IPS-15b (cell line): ENCODE data around the gene STAG3.
A peak's percentile ranks its signal among the peaks of the same experiment; 100 is the strongest.
"Not testable (repeated sequence)": the region's sequence is repeated elsewhere in the genome, so short reads cannot be mapped to it uniquely, and the experiment has no call there.

Experiments
- H3K27me3 ChIP-seq: one replicate; pipeline ENCODE4 v1.6.1; 2013; ENCODE audit warnings: low read length; ENCODE audit not compliant: control insufficient read depth, insufficient read depth
- H3K36me3 ChIP-seq: one replicate; pipeline ENCODE4 v1.6.1; 2013; ENCODE audit warnings: low read length; ENCODE audit not compliant: control insufficient read depth, insufficient read depth
- H3K4me1 ChIP-seq: one replicate; pipeline ENCODE4 v1.6.1; 2013; ENCODE audit warnings: mild to moderate bottlenecking, low read length; ENCODE audit not compliant: control insufficient read depth, insufficient read depth
- H3K4me3 ChIP-seq: one replicate; pipeline ENCODE4 v1.5.1; 2013; ENCODE audit warnings: low read depth, low read length
- H3K9ac ChIP-seq: one replicate; pipeline ENCODE4 v1.6.1; 2013; ENCODE audit warnings: low read depth, mild to moderate bottlenecking, low read length
- H3K9me3 ChIP-seq: one replicate; pipeline ENCODE4 v1.6.1; 2013; ENCODE audit warnings: mild to moderate bottlenecking, low read length; ENCODE audit not compliant: control insufficient read depth, insufficient read depth

Gene STAG3

DNA sequence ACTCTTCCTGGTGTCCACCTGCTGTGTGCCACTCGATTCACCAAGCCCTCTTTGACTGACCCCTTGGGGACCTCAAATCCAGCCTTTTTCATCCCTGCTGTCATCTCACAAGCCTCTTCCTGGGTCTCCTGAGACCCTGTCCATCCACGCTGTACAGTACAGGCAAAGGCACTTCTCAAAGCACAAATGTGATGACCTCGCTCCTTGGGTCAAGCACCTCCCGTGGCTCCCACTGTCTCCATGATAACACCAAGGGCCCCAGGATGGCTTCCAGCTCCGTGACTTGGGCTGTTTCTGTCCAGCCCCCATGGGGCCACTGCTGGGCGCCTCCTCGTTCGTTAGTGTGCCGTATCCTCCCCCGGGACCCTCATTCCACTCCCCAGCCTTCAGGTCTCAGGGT is 70.8 kb downstream of the STAG3 start:
- H3K9ac ChIP-seq: peak overlapping the region; percentile 47
- H3K27me3 ChIP-seq: no peaks in the 10 kb centered on the region
- no peak overlapping the region for H3K4me3 ChIP-seq
- H3K9me3 ChIP-seq: no peaks in the 10 kb centered on the region
- H3K36me3 ChIP-seq: no peaks in the 10 kb centered on the region
- H3K4me1 ChIP-seq: peaks cover 7% of the 10 kb centered on the region

DNA sequence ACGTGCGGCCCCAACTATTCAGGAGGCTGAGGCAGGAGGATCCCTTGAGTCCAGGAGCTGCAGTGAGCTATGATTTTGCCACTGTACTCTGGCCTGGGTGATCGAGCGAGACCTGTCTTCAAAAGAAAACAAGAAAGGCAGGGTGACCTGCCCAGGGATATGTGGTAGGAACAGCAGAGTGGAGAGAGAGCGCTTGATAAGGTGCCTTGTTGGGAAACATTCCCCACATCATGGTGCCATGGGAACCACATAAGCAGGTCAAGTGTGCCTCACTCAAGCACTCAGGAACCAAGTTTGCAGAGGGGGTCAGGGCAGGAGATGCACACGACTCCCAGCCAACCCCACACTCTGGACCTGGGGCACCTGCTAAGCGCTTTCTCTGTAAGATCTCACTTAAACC is 79.3 kb downstream of the STAG3 start:
- Histone ChIP-seq H3K36me3 (no peaks in the 10 kb centered on the region), H3K4me1 (no peaks in the 10 kb centered on the region), H3K4me3 (no peak overlapping the region), H3K9ac (no peak overlapping the region), H3K27me3 (no peaks in the 10 kb centered on the region), H3K9me3 (no peaks in the 10 kb centered on the region)

DNA sequence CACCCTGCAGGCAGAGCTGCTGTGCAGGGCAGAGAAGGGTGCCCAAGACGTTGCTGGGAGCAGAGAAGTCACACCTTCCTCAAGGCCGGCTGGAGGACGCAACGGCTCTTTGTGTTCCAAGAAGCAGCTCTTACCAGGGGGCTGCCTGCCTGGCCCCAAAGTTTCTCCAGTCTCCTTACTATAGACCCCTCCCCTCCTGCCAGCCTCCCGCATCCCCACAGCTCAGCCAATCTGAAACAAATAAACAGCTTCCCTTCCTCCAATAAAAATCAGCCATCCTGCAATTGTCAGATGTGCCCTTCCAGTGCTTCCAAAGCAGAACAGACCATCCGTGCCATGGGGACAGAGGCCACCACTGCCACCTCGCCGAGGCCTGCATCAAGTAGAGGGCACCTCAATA is 82.3 kb downstream of the STAG3 start:
- H3K27me3 ChIP-seq, H3K4me1 ChIP-seq, H3K9me3 ChIP-seq, H3K9ac ChIP-seq, H3K36me3 ChIP-seq, H3K4me3 ChIP-seq: not testable (repeated sequence)

DNA sequence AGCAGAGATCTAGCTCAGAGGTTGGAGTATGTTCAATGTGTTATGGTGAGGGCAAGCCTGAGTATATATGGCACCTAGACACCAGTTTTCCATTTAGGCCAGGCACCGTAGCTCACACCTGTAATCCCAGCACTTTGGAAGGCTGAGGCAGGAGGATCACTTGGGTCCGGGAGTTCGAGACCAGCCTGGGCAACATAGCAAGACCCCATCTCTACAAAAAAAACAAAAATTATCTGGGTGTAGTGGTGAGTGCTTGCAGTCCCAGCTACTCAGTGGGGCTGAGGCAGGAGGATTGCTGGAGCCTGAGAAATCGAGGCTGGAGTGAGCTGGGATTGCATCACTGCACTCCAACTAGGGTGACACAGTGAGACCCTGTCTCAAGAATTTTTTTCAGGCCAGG is 85.2 kb downstream of the STAG3 start:
- H3K27me3 ChIP-seq, H3K4me3 ChIP-seq, H3K9ac ChIP-seq, H3K36me3 ChIP-seq, H3K9me3 ChIP-seq, H3K4me1 ChIP-seq: not testable (repeated sequence)
